GM21360 (cell line): ENCODE results near the gene KDM3B.
"Not testable (repeated sequence)": the region's sequence is repeated elsewhere in the genome, so short reads cannot be mapped to it uniquely, and the experiment has no call there.

Source experiments
- ATAC-seq: cut with Tn5 transposase; IDR thresholded peaks from one replicate; pipeline ENCODE4 v1.9.1; 2021; ENCODE audit warnings: mild to moderate bottlenecking, moderate library complexity; ENCODE audit not compliant: unreplicated experiment

KDM3B gene

GRCh38 chr5:138466900-138467710, 114.6 kb downstream of the KDM3B start:
- ATAC-seq, result no peak

DNA sequence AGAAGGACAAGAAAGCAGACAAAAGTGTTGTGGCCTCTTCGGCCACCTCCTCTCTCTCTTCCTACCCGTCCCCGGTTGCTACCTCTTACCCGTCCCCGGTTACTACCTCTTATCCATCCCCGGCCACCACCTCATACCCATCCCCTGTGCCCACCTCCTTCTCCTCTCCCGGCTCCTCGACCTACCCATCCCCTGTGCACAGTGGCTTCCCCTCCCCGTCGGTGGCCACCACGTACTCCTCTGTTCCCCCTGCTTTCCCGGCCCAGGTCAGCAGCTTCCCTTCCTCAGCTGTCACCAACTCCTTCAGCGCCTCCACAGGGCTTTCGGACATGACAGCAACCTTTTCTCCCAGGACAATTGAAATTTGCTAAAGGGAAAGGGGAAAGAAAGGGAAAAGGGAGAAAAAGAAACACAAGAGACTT, 115.2 kb downstream of the KDM3B start:
- ATAC-seq, result no peak

DNA sequence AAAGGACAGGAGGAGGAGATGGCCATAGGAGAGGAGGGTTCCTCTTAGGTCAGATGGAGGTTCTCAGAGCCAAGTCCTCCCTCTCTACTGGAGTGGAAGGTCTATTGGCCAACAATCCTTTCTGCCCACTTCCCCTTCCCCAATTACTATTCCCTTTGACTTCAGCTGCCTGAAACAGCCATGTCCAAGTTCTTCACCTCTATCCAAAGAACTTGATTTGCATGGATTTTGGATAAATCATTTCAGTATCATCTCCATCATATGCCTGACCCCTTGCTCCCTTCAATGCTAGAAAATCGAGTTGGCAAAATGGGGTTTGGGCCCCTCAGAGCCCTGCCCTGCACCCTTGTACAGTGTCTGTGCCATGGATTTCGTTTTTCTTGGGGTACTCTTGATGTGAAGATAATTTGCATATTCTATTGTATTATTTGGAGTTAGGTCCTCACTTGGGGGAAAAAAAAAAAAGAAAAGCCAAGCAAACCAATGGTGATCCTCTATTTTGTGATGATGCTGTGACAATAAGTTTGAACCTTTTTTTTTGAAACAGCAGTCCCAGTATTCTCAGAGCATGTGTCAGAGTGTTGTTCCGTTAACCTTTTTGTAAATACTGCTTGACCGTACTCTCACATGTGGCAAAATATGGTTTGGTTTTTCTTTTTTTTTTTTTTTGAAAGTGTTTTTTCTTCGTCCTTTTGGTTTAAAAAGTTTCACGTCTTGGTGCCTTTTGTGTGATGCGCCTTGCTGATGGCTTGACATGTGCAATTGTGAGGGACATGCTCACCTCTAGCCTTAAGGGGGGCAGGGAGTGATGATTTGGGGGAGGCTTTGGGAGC, 115.9 kb downstream of the KDM3B start:
- ATAC-seq, result no peak

- no peak for ATAC-seq
These were observed 116.6 kb downstream of the KDM3B start for GRCh38 chr5:138468966-138469539.

- no peak for ATAC-seq
These were observed 117.2 kb downstream of the KDM3B start for GRCh38 chr5:138469540-138470321.

GRCh38 chr5:138470322-138471051, 118.0 kb downstream of the KDM3B start:
- ATAC-seq, result no peak

GRCh38 chr5:138471052-138471361, 118.5 kb downstream of the KDM3B start:
- no peak for ATAC-seq

DNA sequence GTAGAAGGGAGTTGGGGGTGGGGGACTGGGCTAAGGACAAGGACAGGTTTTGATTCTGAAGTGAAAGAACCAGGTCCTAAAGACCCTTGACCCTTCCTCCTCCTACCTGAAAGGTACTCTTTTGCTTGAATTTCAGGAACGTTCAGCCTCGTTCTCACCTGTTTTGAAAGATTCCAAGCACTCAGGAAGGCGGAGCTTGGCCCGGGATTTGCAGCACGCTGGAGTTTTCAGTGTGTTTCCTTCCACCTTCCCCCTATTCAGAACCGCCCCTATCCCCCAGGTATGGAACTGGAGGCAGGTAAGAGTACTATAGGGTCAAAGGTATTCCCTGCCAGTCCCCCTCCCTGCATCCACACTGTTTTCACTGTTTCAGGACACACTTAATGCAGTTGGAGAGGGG, 119.9 kb downstream of the KDM3B start:
- ATAC-seq, result no peak

DNA sequence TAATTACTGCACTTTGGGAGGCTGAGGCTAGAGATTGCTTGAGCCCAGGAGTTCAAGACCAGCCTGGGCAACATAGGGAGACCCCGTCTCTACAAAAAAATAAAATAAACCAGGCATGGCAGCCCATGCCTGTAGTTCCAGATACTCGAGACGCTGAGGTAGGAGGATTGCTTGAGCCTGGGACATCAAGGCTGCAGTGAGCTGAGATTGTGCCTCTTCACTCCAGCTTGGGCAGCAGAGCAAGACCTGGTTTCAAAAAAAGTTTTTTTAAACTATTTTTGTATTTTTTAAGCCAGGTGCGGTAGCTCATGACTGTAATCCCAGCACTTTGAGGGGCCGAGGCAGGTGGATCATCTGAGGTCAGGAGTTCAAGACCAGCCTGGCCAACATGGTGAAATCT, 120.7 kb downstream of the KDM3B start:
- not testable (repeated sequence) for ATAC-seq

DNA sequence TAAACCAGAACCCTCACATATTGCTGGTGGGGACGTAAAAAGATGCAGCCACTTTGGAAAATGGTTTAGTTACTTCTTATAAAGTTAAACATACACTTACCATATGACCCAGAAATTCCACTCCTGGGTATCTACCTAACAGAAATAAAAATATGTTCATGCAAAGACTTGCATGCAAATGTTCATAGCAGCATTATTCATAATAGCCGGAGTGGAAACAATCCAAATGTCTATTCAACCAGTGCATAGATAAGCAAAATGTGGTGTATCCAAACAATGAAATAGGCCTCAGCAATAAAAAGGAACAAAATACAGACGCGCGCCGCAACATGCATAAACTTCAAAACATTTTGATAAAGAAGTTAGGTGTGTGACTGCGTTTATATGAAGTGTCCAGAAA, 124.4 kb downstream of the KDM3B start:
- ATAC-seq, result no peak

GRCh38 chr5:138482638-138483037, 130.2 kb downstream of the KDM3B start:
- no peak for ATAC-seq
